ENCODE data around the gene DLST.

DNA sequence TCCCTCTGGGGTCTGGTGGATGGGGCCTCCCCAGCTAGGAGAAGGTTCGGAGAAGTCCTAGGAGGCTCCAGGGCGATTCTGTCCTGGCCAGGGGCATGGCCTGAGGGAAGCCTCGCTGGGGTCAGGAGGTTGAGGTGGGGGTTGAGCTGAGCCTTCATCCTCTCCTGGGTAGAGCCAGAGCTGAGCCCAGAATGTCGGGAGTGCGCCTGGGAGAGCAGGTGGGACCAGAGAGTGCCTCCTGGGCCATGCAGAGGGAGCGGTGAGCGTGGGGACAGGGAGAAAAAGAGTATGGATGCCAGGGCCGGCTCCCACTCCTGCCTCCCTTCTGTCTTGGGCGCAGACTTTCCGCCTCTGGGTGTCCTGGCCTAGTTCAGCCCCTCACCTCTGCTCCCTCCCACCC lies 28.2 kb downstream of the DLST start:
- TF ChIP-seq, protein P1, sequence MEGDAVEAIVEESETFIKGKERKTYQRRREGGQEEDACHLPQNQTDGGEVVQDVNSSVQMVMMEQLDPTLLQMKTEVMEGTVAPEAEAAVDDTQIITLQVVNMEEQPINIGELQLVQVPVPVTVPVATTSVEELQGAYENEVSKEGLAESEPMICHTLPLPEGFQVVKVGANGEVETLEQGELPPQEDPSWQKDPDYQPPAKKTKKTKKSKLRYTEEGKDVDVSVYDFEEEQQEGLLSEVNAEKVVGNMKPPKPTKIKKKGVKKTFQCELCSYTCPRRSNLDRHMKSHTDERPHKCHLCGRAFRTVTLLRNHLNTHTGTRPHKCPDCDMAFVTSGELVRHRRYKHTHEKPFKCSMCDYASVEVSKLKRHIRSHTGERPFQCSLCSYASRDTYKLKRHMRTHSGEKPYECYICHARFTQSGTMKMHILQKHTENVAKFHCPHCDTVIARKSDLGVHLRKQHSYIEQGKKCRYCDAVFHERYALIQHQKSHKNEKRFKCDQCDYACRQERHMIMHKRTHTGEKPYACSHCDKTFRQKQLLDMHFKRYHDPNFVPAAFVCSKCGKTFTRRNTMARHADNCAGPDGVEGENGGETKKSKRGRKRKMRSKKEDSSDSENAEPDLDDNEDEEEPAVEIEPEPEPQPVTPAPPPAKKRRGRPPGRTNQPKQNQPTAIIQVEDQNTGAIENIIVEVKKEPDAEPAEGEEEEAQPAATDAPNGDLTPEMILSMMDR (IDR thresholded peaks at IDR 0.05; ENCODE audit: low read length) = no peak
- TF ChIP-seq EZH2phosphoT487 (IDR thresholded peaks at IDR 0.05; ENCODE audit: low read length) = no peak
